Ovary (tissue), 9 donors: ENCODE results near the gene SLC1A2. TPM values are rescaled to one million over a fixed set of nuclear protein-coding genes. Genes with fewer than 3 reads are reported as not detected.

Experiments
- DNase-seq, 5 donors: peaks; one replicate each; pipeline ENCODE4 v3.0.0-alpha.2; 2019 to 2020
- H3K27ac ChIP-seq, 2 donors: fragments of 200-600 bp; one replicate each; pipeline versions ENCODE4 v1.5.1 to v1.8.0; 2019 to 2022
- H3K27me3 ChIP-seq: fragments of 200-600 bp; one replicate; pipeline ENCODE4 v1.8.0; 2022
- H3K36me3 ChIP-seq: fragments of 200-600 bp; sonication (generic); one replicate; pipeline ENCODE4 v1.5.1; 2019
- H3K4me1 ChIP-seq: one replicate; pipeline ENCODE4 v1.8.1; 2013; ENCODE audit warnings: mild to moderate bottlenecking, moderate library complexity; ENCODE audit not compliant: insufficient read depth
- H3K4me3 ChIP-seq: fragments of 200-600 bp; sonication (generic); one replicate; pipeline ENCODE4 v1.5.1; 2017
- H3K9me3 ChIP-seq, 2 donors: fragments of 200-600 bp in 1 of 2; sonication (generic) in 1 of 2; one replicate each; pipeline versions ENCODE4 v1.5.1 to v1.8.1; 2013 to 2019; ENCODE audit warnings: mild to moderate bottlenecking in 1 of 2, moderate library complexity in 1 of 2
- CTCF ChIP-seq, 3 donors: fragments of 450-650 bp in 2 of 3; fragments of 200-600 bp in 1 of 3; IDR thresholded peaks; one replicate each; pipeline versions ENCODE4 v1.5.1 to v1.8.0; 2016 to 2022; ENCODE audit warnings: antibody characterized with exemption in 3 of 3, mild to moderate bottlenecking in 1 of 3
- EP300 ChIP-seq: sonication (generic); formaldehyde crosslinking; IDR thresholded peaks from one replicate; pipeline ENCODE4 v1.6.1; 2017; ENCODE audit warnings: antibody characterized with exemption
- POLR2A ChIP-seq: fragments of 450-650 bp; IDR thresholded peaks from one replicate; pipeline ENCODE4 v1.6.1; 2017; ENCODE audit warnings: antibody characterized with exemption, mild to moderate bottlenecking, moderate library complexity
- WGBS, 3 donors: extraction: QIAGEN DNeasy Blood & Tissue Kit in 1 of 3; methylation state at CpG; one replicate each; pipeline versions ENCODE4 v1.1.5 to v1.1.7; 2013 to 2017; 5-methylcytosine and 5-hydroxymethylcytosine counted together
- intact Hi-C, 4 donors: fragments of 100-400 bp; cut with DNase I; formaldehyde crosslinking; loops; one replicate each; pipeline versions ENCODE4 v1.11.0 to v1.15.1; 2022 to 2023
- polyA plus RNA-seq, 2 donors: library from polyadenylated mRNA; stranded (reverse); fragments of 200-250 nt in 1 of 2; fragments of 350-450 nt in 1 of 2; fragmentation: Illumina TruSeq in 1 of 2; extraction: RNeasy Lipid Tissue Mini Kit (QIAGEN cat#74804) in 1 of 2; gene quantifications; one replicate each; pipeline ENCODE4 v1.2.3, GENCODE V29; 2013 to 2014
- total RNA-seq, 7 donors: library from RNA; depleted of rRNA in 2 of 7; stranded (reverse); fragments of >200 nt in 2 of 7; fragmentation: NEBNext Ultra II Directional in 3 of 7; extraction: Animal tissue kit (Norgen Biotek cat#: 25700) in 3 of 7; gene quantifications; one replicate each; pipeline versions ENCODE4 v1.1.0 to v1.2.4, GENCODE V29; 2016 to 2023
- donor health status: DM: no; HTN: no; CAD: no; lungs with moderate emphysema.
- donor health status: DM: no; HTN: no; CAD: no.
- donor health status: Bipolar disorder and iron deficiency.
- donor health status: DM: yes; HTN: yes; CAD: no.
- donor health status: DM: no; HTN: no; CAD: no.
- donor health status: DM: yes; HTN: yes; CAD: no.

Gene SLC1A2
- total and polyA plus RNA-seq, 9 donors = 0.02 to 0.80 (median 0.15) TPM

GRCh38 chr11:35290876-35291275, 128.5 kb downstream of the SLC1A2 start:
- H3K4me3 ChIP-seq = no peak overlapping the region
- no peaks in the 10 kb centered on the region for H3K9me3 ChIP-seq
- no peak overlapping the region for H3K27ac ChIP-seq
- H3K4me1 ChIP-seq = no peaks in the 10 kb centered on the region
- no peaks in the 10 kb centered on the region for H3K36me3 ChIP-seq
- WGBS, 3 donors = 76 to 79% (median 76%) methylated on average over 3 of the region's 3 CpGs
- TF ChIP-seq POLR2A (no peak), CTCF (IDR thresholded peaks at IDR 0.05) (no peak)
- no peak for DNase-seq
- intact Hi-C loops = no loop called here
- no peaks in the 10 kb centered on the region for H3K27me3 ChIP-seq

GRCh38 chr11:35289821-35290220, 129.5 kb downstream of the SLC1A2 start:
- Histone ChIP-seq H3K9me3 (no peaks in the 10 kb centered on the region), H3K4me1 (no peaks in the 10 kb centered on the region), H3K27ac (no peak overlapping the region), H3K36me3 (no peaks in the 10 kb centered on the region), H3K27me3 (no peaks in the 10 kb centered on the region), H3K4me3 (no peak overlapping the region)
- no peak for TF ChIP-seq EP300
- TF ChIP-seq POLR2A = no peak
- TF ChIP-seq CTCF (IDR thresholded peaks at IDR 0.05) = no peak
- WGBS, 3 donors = 63 to 82% (median 74%) methylated on average over 2 of the region's 2 CpGs
- intact Hi-C loops = no loop called here
- DNase-seq = no peak

DNA sequence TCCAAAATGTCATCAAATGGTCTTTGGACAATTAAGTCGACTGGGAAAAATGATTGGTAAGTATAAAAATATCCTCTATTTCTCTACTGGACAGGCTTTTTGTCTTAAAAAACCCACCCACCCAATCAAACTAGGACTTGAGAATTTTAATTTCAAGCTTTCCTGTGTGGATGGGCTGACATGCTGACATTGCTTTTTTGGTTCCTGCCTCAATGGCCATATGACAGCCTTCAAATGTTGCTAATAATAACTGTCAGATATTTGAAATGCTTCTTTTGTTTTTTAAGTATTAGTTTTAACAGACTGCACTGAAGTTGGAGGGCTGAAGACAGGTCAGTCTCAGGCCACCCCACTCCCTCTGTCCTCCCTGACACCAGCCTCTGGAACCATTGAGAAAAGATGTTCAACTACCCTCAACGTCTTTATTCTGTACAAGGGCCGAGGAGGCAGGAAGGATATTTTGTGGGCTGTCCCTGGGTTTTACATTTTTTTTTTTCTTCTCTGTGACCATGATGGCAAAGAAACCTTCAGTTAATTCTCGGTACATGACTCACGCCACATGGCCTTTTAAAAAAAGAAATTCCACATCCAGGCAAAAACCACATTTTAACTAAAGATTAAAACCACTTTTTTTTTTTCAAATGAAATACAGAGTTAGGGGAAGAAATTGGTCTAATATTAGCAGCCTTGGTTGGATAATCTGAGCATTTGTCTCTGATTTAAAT, 130.4 kb downstream of the SLC1A2 start:
- H3K9me3 ChIP-seq = no peaks in the 10 kb centered on the region
- intact Hi-C loops = no loop called here
- no peaks in the 10 kb centered on the region for H3K4me1 ChIP-seq
- WGBS, 3 donors = 56 to 68% (median 60%) methylated on average over 5 of the region's 5 CpGs
- no peaks in the 10 kb centered on the region for H3K36me3 ChIP-seq
- no peak overlapping the region for H3K27ac ChIP-seq
- H3K4me3 ChIP-seq = no peak overlapping the region
- no peak for DNase-seq
- no peak for TF ChIP-seq CTCF (IDR thresholded peaks at IDR 0.05)
- TF ChIP-seq EP300 = no peak
- no peak for TF ChIP-seq POLR2A
- no peaks in the 10 kb centered on the region for H3K27me3 ChIP-seq

- H3K36me3 ChIP-seq = no peaks in the 10 kb centered on the region
- H3K4me1 ChIP-seq = no peaks in the 10 kb centered on the region
- no peaks in the 10 kb centered on the region for H3K9me3 ChIP-seq
- H3K4me3 ChIP-seq = no peak overlapping the region
- WGBS, 3 donors = 77 to 89% (median 81%) methylated on average over 3 of the region's 3 CpGs
- TF ChIP-seq POLR2A (no peak), EP300 (no peak), CTCF (IDR thresholded peaks at IDR 0.05) (no peak)
- no peak for DNase-seq
- H3K27me3 ChIP-seq = no peaks in the 10 kb centered on the region
- H3K27ac ChIP-seq = no peak overlapping the region
- intact Hi-C loops = no loop called here
These were observed 131.0 kb downstream of the SLC1A2 start for GRCh38 chr11:35288309-35288708.
